GM12875 (cell line): ENCODE data around the gene CABCOCO1.

ENCODE experiments used
- H3K4me3 ChIP-seq: one replicate; pipeline ENCODE4 v1.5.1; 2011; ENCODE audit warnings: low read depth, low read length, control low read depth
- TF ChIP-seq, protein P1 (sequence below): IDR thresholded peaks from 2 replicates; pipeline ENCODE4 v1.5.1; 2011; ENCODE audit warnings: low read depth, mild to moderate bottlenecking, control low read depth, inconsistent platforms, low read length, moderate library complexity, borderline replicate concordance; ENCODE audit not compliant: insufficient read depth

Gene CABCOCO1

DNA sequence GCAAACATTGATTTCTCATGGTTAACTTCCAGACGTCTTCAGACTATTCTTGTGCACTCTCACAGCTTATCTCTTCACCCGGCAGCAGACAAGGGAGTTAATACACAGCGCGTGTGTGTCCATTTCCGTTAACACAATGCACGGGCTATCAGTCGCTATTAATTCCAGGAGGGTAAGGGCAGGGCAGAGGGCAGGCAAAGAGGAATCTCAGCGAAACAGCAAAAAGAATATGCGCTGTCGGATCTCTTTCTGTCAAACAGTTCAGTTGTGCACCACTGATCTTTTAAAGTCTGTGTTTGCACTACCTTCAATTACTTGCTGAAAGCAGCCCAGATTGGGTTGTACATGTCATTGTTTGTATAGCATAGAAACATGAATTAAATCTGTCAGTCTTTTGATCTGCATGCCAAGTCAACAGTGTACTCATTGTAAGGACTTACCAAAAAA is 41.1 kb upstream of the CABCOCO1 start:
- no peak overlapping the region for H3K4me3 ChIP-seq
- TF ChIP-seq, protein P1, sequence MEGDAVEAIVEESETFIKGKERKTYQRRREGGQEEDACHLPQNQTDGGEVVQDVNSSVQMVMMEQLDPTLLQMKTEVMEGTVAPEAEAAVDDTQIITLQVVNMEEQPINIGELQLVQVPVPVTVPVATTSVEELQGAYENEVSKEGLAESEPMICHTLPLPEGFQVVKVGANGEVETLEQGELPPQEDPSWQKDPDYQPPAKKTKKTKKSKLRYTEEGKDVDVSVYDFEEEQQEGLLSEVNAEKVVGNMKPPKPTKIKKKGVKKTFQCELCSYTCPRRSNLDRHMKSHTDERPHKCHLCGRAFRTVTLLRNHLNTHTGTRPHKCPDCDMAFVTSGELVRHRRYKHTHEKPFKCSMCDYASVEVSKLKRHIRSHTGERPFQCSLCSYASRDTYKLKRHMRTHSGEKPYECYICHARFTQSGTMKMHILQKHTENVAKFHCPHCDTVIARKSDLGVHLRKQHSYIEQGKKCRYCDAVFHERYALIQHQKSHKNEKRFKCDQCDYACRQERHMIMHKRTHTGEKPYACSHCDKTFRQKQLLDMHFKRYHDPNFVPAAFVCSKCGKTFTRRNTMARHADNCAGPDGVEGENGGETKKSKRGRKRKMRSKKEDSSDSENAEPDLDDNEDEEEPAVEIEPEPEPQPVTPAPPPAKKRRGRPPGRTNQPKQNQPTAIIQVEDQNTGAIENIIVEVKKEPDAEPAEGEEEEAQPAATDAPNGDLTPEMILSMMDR, result no peak

DNA sequence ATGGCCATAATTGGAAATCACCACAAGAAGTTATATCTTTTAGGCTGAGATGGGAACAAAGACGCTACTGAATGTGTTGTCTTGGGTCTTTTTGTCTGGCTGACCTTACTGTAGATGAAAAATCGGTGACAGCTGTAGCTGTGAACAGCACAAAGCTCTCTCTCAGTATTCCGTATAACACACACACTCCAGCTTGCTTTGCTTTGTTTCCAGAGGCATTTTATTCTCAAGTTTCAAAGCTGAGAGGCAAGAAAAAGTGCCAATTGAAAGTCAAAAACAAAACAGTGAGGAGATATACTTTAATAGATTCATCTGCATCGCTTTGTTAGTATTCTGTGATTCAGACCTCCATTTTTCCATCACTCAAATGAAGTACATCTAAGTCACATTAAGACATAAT is 39.6 kb upstream of the CABCOCO1 start:
- no peak overlapping the region for H3K4me3 ChIP-seq
- TF ChIP-seq, protein P1, result no peak

GRCh38 chr10:61626209-61626608 is 36.5 kb upstream of the CABCOCO1 start:
- no peak overlapping the region for H3K4me3 ChIP-seq
- TF ChIP-seq, protein P1, result no peak

GRCh38 chr10:61627266-61627665 is 35.5 kb upstream of the CABCOCO1 start:
- TF ChIP-seq, protein P1, result no peak
- no peak overlapping the region for H3K4me3 ChIP-seq

- TF ChIP-seq, protein P1, result no peak
- H3K4me3 ChIP-seq, result no peak overlapping the region
Observed at GRCh38 chr10:61628151-61628874, 34.4 kb upstream of the CABCOCO1 start.

GRCh38 chr10:61628875-61629513 is 33.7 kb upstream of the CABCOCO1 start:
- TF ChIP-seq, protein P1, result no peak
- no peak overlapping the region for H3K4me3 ChIP-seq

DNA sequence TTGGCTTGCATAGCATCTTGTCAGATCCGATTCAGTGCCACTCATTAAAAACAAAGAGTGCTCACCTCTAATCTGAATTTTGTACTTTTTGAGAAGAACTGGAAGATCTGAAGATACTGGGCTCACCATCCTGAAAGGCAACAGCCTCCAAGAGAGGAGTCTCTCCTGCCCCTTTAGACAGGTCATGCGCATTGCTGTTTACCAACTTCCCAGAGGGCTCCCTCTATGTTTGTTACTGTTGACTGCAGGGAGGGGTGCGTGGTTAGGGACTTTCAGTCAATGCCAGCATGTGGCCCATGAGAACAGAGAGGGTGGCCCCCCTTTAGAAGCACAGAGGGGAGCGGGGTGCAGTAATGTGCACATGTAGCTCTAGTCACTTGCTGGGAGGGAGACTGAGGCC is 33.2 kb upstream of the CABCOCO1 start:
- no peak overlapping the region for H3K4me3 ChIP-seq
- TF ChIP-seq, protein P1, result no peak
